IMR-90 (cell line): ENCODE measurements around the gene CACNG7.

Experiments
- CEBPB ChIP-seq: IDR thresholded peaks from 2 replicates; pipeline ENCODE4 v1.6.1; 2012; ENCODE audit warnings: low read depth, low read length, improper control_type of control experiment
- CTCF ChIP-seq: conservative IDR thresholded peaks from 2 replicates; pipeline ENCODE4 v1.5.1; 2012; ENCODE audit warnings: mild to moderate bottlenecking, low read depth, low read length, improper control_type of control experiment
- FOS ChIP-seq: fragments of 150-350 bp; IDR thresholded peaks from 2 replicates; pipeline ENCODE4 v1.6.1; 2016; ENCODE audit warnings: low read depth, low read length
- MAFK ChIP-seq: IDR thresholded peaks from 2 replicates; pipeline ENCODE4 v1.6.1; 2012; ENCODE audit warnings: low read depth, low read length, improper control_type of control experiment
- MAZ ChIP-seq: IDR thresholded peaks from 2 replicates; pipeline ENCODE4 v1.6.1; 2012; ENCODE audit warnings: low read depth, mild to moderate bottlenecking, low read length, improper control_type of control experiment, moderate library complexity, borderline replicate concordance
- MXI1 ChIP-seq: IDR thresholded peaks from 2 replicates; pipeline ENCODE4 v1.6.1; 2012; ENCODE audit warnings: low read depth, mild to moderate bottlenecking, low read length, moderate library complexity, borderline replicate concordance
- POLR2A ChIP-seq: IDR thresholded peaks from 2 replicates; pipeline ENCODE4 v1.6.1; 2012; ENCODE audit warnings: mild to moderate bottlenecking, low read depth, low read length
- RAD21 ChIP-seq: IDR thresholded peaks from 2 replicates; pipeline ENCODE4 v1.6.1; 2012; ENCODE audit warnings: low read length, improper control_type of control experiment
- SMC3 ChIP-seq: fragments of 150-350 bp; IDR thresholded peaks from 2 replicates; pipeline ENCODE4 v1.6.1; 2016; ENCODE audit warnings: low read depth, mild to moderate bottlenecking, antibody characterized with exemption, low read length, moderate library complexity
- USF2 ChIP-seq: fragments of 150-350 bp; IDR thresholded peaks from 2 replicates; pipeline ENCODE4 v1.6.1; 2017; ENCODE audit warnings: mild to moderate bottlenecking, antibody characterized with exemption, low read length, low read depth

GRCh38 chr19:53883231-53883661, 25.8 kb upstream of the CACNG7 start:
- no peak for TF ChIP-seq CTCF
- no peak for TF ChIP-seq MXI1
- TF ChIP-seq RAD21, result no peak
- no peak for TF ChIP-seq CEBPB
- no peak for TF ChIP-seq POLR2A
- no peak for TF ChIP-seq USF2
- no peak for TF ChIP-seq MAZ
- no peak for TF ChIP-seq MAFK
- no peak for TF ChIP-seq SMC3
- no peak for TF ChIP-seq FOS
